ENCODE data around the gene PDE3B.
"Not testable (repeated sequence)": the region's sequence is repeated elsewhere in the genome, so short reads cannot be mapped to it uniquely, and the experiment has no call there.

Gene PDE3B

GRCh38 chr11:14813516-14813915 is 169.9 kb downstream of the PDE3B start:
- DNase-seq (ENCODE audit: low read depth), result no peak

GRCh38 chr11:14818779-14819178 is 175.2 kb downstream of the PDE3B start:
- DNase-seq (ENCODE audit: low read depth), result no peak

- no peak for DNase-seq (ENCODE audit: low read depth)
Measured at GRCh38 chr11:14819596-14819995, 176.0 kb downstream of the PDE3B start.

GRCh38 chr11:14821031-14821430 is 177.4 kb downstream of the PDE3B start:
- DNase-seq (ENCODE audit: low read depth), result no peak

GRCh38 chr11:14826600-14826999 is 183.0 kb downstream of the PDE3B start:
- DNase-seq (ENCODE audit: low read depth), result no peak

GRCh38 chr11:14835496-14836492 is 192.2 kb downstream of the PDE3B start:
- DNase-seq (ENCODE audit: low read depth), result no peak

GRCh38 chr11:14842002-14842401 is 198.4 kb downstream of the PDE3B start:
- no peak for DNase-seq (ENCODE audit: low read depth)

GRCh38 chr11:14852571-14853177 is 209.1 kb downstream of the PDE3B start:
- DNase-seq (ENCODE audit: low read depth), result no peak

- no peak for DNase-seq (ENCODE audit: low read depth)
Measured at GRCh38 chr11:14854057-14854456, 210.5 kb downstream of the PDE3B start.

- DNase-seq (ENCODE audit: low read depth), result no peak
Measured at GRCh38 chr11:14855890-14856289, 212.3 kb downstream of the PDE3B start.

GRCh38 chr11:14857621-14858020 is 214.0 kb downstream of the PDE3B start:
- no peak for DNase-seq (ENCODE audit: low read depth)

GRCh38 chr11:14858404-14858803 is 214.8 kb downstream of the PDE3B start:
- no peak for DNase-seq (ENCODE audit: low read depth)

GRCh38 chr11:14860511-14860910 is 216.9 kb downstream of the PDE3B start:
- no peak for DNase-seq (ENCODE audit: low read depth)

- no peak for DNase-seq (ENCODE audit: low read depth)
Measured at GRCh38 chr11:14861680-14862079, 218.1 kb downstream of the PDE3B start.

GRCh38 chr11:14863775-14864174 is 220.2 kb downstream of the PDE3B start:
- not testable (repeated sequence) for DNase-seq (ENCODE audit: low read depth)

- no peak for DNase-seq (ENCODE audit: low read depth)
Measured at GRCh38 chr11:14872032-14872431, 228.4 kb downstream of the PDE3B start.

- no peak for DNase-seq (ENCODE audit: low read depth)
Measured at GRCh38 chr11:14873632-14874031, 230.0 kb downstream of the PDE3B start.

- no peak for DNase-seq (ENCODE audit: low read depth)
Measured at GRCh38 chr11:14875163-14875562, 231.6 kb downstream of the PDE3B start.

- DNase-seq (ENCODE audit: low read depth), result no peak
Measured at GRCh38 chr11:14881576-14882193, 238.1 kb downstream of the PDE3B start.

- no peak for DNase-seq (ENCODE audit: low read depth)
Measured at GRCh38 chr11:14882196-14882595, 238.6 kb downstream of the PDE3B start.

GRCh38 chr11:14883683-14884082 is 240.1 kb downstream of the PDE3B start:
- not testable (repeated sequence) for DNase-seq (ENCODE audit: low read depth)

GRCh38 chr11:14884667-14885273 is 241.2 kb downstream of the PDE3B start:
- DNase-seq (ENCODE audit: low read depth), result no peak

Data from activated T-helper 1 cell treated with Interleukin-2 at 50 U/mL for 16 hours (primary cell).